Caco-2 (cell line): ENCODE results near the gene DCBLD2. TPM values are rescaled to one million over a fixed set of nuclear protein-coding genes. Genes with fewer than 3 reads are reported as not detected.

Source experiments
- BruUV-seq: library from RNA; stranded (reverse); fragments of 400-500 nt; replicated peaks from 2 replicates; lab custom pipeline; 2021; lab: Mats Ljungman, UMichigan
- CTCF ChIA-PET: fragments of 300-600 bp; sonication (Branson Sonifier 250); formaldehyde crosslinking; loops from one replicate; lab custom pipeline; 2022; ENCODE audit warnings: antibody characterized with exemption; lab: Charles Lee
- POLR2A ChIA-PET: fragments of 300-600 bp; sonication (Branson Sonifier 250); formaldehyde crosslinking; loops from one replicate; lab custom pipeline; 2022; ENCODE audit warnings: antibody characterized with exemption; lab: Charles Lee
- DNase-seq, 2 experiments: peaks; one replicate each; pipeline versions ENCODE4 v3.0.0 to v3.0.0-alpha.2; 2020 to 2022
- H3K27me3 ChIP-seq: replicated peaks from 2 replicates; pipeline ENCODE4 v1.6.0; 2011; ENCODE audit warnings: low read length; ENCODE audit not compliant: control insufficient read depth, insufficient read depth
- H3K36me3 ChIP-seq: 2 replicates; pipeline ENCODE4 v1.5.1; 2011; ENCODE audit warnings: low read length; ENCODE audit not compliant: control insufficient read depth, insufficient read depth
- H3K4me1 ChIP-seq: fragments of 250-450 bp; sonication (Bioruptor Pico); 2 replicates; pipeline ENCODE4 v1.5.1; 2020; ENCODE audit warnings: mild to moderate bottlenecking
- H3K4me3 ChIP-seq: 2 replicates; pipeline ENCODE4 v1.5.1; 2011; ENCODE audit warnings: low read depth, mild to moderate bottlenecking, control low read depth, low read length
- H3K9me3 ChIP-seq: fragments of 250-450 bp; sonication (Bioruptor Pico); 2 replicates; pipeline ENCODE4 v1.5.1; 2020; ENCODE audit warnings: mild to moderate bottlenecking, moderate library complexity
- H3K27ac Mint-ChIP-seq: one replicate; pipeline ENCODE4 v1.8.0; 2022; ENCODE audit warnings: mixed read lengths; ENCODE audit not compliant: unreplicated experiment
- H3K27me3 Mint-ChIP-seq: one replicate; pipeline ENCODE4 v1.8.0; 2022; ENCODE audit warnings: mixed read lengths; ENCODE audit not compliant: insufficient read depth, unreplicated experiment
- H3K36me3 Mint-ChIP-seq: one replicate; pipeline ENCODE4 v1.8.0; 2022; ENCODE audit warnings: mild to moderate bottlenecking, mixed read lengths; ENCODE audit not compliant: insufficient read depth, unreplicated experiment
- H3K4me1 Mint-ChIP-seq: one replicate; pipeline ENCODE4 v1.8.0; 2022; ENCODE audit warnings: low read depth, mixed read lengths; ENCODE audit not compliant: unreplicated experiment
- H3K4me3 Mint-ChIP-seq: one replicate; pipeline ENCODE4 v1.8.0; 2022; ENCODE audit warnings: mild to moderate bottlenecking, moderate library complexity, mixed read lengths; ENCODE audit not compliant: unreplicated experiment
- H3K9me3 Mint-ChIP-seq: one replicate; pipeline ENCODE4 v1.8.0; 2022; ENCODE audit warnings: mixed read lengths; ENCODE audit not compliant: unreplicated experiment
- CTCF ChIP-seq, 2 experiments: fragments of 200-600 bp in 1 of 2; IDR thresholded peaks; 1 replicate in 1 of 2; 2 replicates in 1 of 2; pipeline versions ENCODE4 v1.5.1 to v1.8.0; 2011 to 2022; ENCODE audit warnings: antibody characterized with exemption in 1 of 2, control low read depth in 1 of 2, inconsistent platforms in 1 of 2, low read depth in 1 of 2, low read length in 1 of 2, mild to moderate bottlenecking in 1 of 2, moderate library complexity in 1 of 2; ENCODE audit not compliant: insufficient read depth in 1 of 2, severe bottlenecking in 1 of 2, unreplicated experiment in 1 of 2
- intact Hi-C: fragments of 100-400 bp; cut with micrococcal nuclease; formaldehyde crosslinking; loops from one replicate; pipeline ENCODE4 v1.10.0; 2022; ENCODE audit not compliant: unreplicated experiment
- total RNA-seq: library from RNA; stranded (reverse); gene quantifications from 2 replicates; pipeline ENCODE4 v1.2.3, GENCODE V29; 2022

Gene DCBLD2
- total RNA-seq, 1 experiment from 2014 or later, result 53.0 TPM

DNA sequence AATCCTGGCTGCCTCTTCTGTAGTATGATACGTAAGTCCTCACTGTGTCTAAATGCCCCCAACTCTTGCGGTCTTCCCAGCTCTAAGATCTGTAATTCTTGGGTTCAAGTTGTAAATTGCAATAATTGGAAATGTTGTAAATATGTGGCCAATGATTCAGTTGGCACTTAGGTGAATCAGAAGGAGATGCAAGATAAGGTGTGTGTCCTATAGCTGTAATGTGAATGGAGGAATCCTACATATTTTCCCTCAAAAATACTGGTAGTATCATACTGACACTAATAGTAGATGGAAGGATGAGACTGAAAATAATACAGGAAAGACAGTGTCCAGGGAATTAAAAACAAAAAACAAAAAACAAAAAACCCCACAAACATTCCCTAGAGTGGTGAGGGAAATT lies 141.9 kb downstream of the DCBLD2 start:
- POLR2A ChIA-PET, result no interaction called here
- H3K9me3 ChIP-seq, result no peaks in the 10 kb centered on the region
- Mint-ChIP-seq H3K27ac (no peak overlapping the region), H3K36me3 (peaks cover 74% of the 10 kb centered on the region), H3K4me1 (peaks cover 42% of the 10 kb centered on the region), H3K4me3 (no peak overlapping the region), H3K27me3 (no peaks in the 10 kb centered on the region), H3K9me3 (no peaks in the 10 kb centered on the region)
- H3K36me3 ChIP-seq, result no peaks in the 10 kb centered on the region; the same call in none of the 2 replicates
- H3K4me1 ChIP-seq, result peaks cover 48% of the 10 kb centered on the region
- DNase-seq, result no peak
- H3K4me3 ChIP-seq, result no peak overlapping the region
- CTCF ChIA-PET, result no interaction called here
- no TSS peak for BruUV-seq
- TF ChIP-seq CTCF (IDR thresholded peaks at IDR 0.05; ENCODE audit: insufficient read depth in 1 of 2, low read depth in 1 of 2, low read length in 1 of 2, severe bottlenecking in 1 of 2, unreplicated experiment in 1 of 2), result no peak
- intact Hi-C loops, result no loop called here
- H3K27me3 ChIP-seq, result no peaks in the 10 kb centered on the region

DNA sequence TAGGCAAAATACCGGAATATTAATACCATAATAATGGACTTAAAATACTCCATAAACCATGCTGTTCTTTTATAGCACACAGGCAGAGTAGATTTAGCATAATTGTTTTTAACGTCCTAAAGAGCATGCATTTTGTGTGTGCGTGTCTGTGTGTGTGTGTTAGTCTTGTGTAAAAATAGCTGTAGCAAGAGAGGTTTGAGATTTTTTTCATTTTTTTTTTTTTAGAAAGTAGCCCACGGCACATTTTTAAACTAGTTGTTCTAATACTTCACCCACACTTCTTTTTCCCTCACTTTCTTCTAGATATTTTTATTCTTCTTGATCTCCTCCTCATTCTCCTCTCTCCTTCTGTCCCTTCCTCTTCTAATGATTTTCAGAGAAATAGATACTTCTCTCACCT lies 145.9 kb downstream of the DCBLD2 start:
- DNase-seq, result no peak
- TF ChIP-seq CTCF (IDR thresholded peaks at IDR 0.05; ENCODE audit: insufficient read depth in 1 of 2, low read depth in 1 of 2, low read length in 1 of 2, severe bottlenecking in 1 of 2, unreplicated experiment in 1 of 2), result no peak
- H3K27ac Mint-ChIP-seq, result peak overlapping the region; percentile 33
- H3K36me3 Mint-ChIP-seq, result peaks cover 64% of the 10 kb centered on the region
- intact Hi-C loops, result loop anchor here (1.0 kb wide), 1 partner anchor 8 kb away; no protein-coding TSS in a partner anchor
- no peak overlapping the region for H3K4me3 ChIP-seq
- peaks cover 60% of the 10 kb centered on the region for H3K4me1 ChIP-seq
- peaks cover 36% of the 10 kb centered on the region for H3K4me1 Mint-ChIP-seq
- H3K9me3 ChIP-seq, result no peaks in the 10 kb centered on the region
- no peak overlapping the region for H3K4me3 Mint-ChIP-seq
- H3K9me3 Mint-ChIP-seq, result no peaks in the 10 kb centered on the region
- H3K27me3 ChIP-seq, result no peaks in the 10 kb centered on the region
- H3K27me3 Mint-ChIP-seq, result no peaks in the 10 kb centered on the region
- no TSS peak for BruUV-seq
- ChIA-PET POLR2A (no interaction called here), CTCF (no interaction called here)
- H3K36me3 ChIP-seq, result no peaks in the 10 kb centered on the region; the same call in 1 of the 2 replicates

DNA sequence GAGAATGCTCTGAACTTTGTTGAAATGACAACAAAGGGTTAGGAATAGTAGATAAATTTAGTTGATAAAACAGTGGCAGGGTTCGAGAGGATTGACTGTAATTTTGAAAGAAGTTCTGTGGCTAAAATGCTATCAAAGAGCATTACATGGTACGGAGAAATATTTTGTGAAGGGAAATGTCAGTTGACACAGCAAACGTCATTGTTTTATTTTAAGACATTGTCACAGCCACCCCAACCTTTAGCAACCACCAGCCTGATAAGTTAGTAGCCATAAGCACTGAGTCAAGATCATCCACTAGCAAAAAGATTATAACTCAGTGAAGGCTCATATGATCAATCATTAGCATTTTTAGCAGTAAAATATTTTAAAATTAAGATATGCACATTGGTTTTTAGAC lies 147.0 kb downstream of the DCBLD2 start:
- Histone ChIP-seq H3K27me3 (no peaks in the 10 kb centered on the region), H3K4me1 (peaks cover 71% of the 10 kb centered on the region), H3K9me3 (no peaks in the 10 kb centered on the region), H3K4me3 (no peak overlapping the region), H3K36me3 (no peaks in the 10 kb centered on the region; the same call in 1 of the 2 replicates)
- Mint-ChIP-seq H3K27ac (peak overlapping the region; percentile 73), H3K36me3 (peaks cover 64% of the 10 kb centered on the region), H3K27me3 (no peaks in the 10 kb centered on the region), H3K4me3 (no peak overlapping the region), H3K4me1 (peaks cover 42% of the 10 kb centered on the region), H3K9me3 (no peaks in the 10 kb centered on the region)
- no TSS peak for BruUV-seq
- no peak for DNase-seq
- CTCF ChIA-PET, result no interaction called here
- intact Hi-C loops, result no loop called here
- POLR2A ChIA-PET, result no interaction called here
- TF ChIP-seq CTCF (IDR thresholded peaks at IDR 0.05; ENCODE audit: insufficient read depth in 1 of 2, low read depth in 1 of 2, low read length in 1 of 2, severe bottlenecking in 1 of 2, unreplicated experiment in 1 of 2), result no peak
